ENCODE data around the gene UNCX.

GRCh38 chr7:1256621-1257020 lies 23.9 kb downstream of the UNCX start:
- TF ChIP-seq EZH2phosphoT487 (IDR thresholded peaks at IDR 0.05; ENCODE audit: insufficient read depth, low read depth) (no peak), EZH2 (IDR thresholded peaks at IDR 0.05; ENCODE audit: insufficient read depth, poor library complexity, severe bottlenecking) (no peak)

All from GM23248 (cell line).